Thymus (tissue), 11 donors: ENCODE measurements around the gene SH3PXD2B. TPM values are rescaled to one million over a fixed set of nuclear protein-coding genes. Genes with fewer than 3 reads are reported as not detected.

ENCODE experiments used
- DNase-seq, 9 donors: peaks; one replicate each; pipeline ENCODE4 v3.0.0-alpha.2; 2013; ENCODE audit warnings: low spot score in 9 of 9, low read depth in 6 of 9, missing footprints in 1 of 9
- H3K27ac ChIP-seq, 2 donors: one replicate each; pipeline ENCODE4 v1.5.1; 2013; ENCODE audit warnings: control low read depth in 1 of 2, low read depth in 1 of 2, low read length in 1 of 2, mild to moderate bottlenecking in 1 of 2, moderate library complexity in 1 of 2
- H3K27me3 ChIP-seq, 2 donors: one replicate each; pipeline ENCODE4 v1.5.1; 2013; ENCODE audit warnings: low read length in 1 of 2; ENCODE audit not compliant: control insufficient read depth in 2 of 2, insufficient read depth in 1 of 2
- H3K36me3 ChIP-seq, 2 donors: one replicate each; pipeline ENCODE4 v1.5.1; 2013; ENCODE audit warnings: low read length in 1 of 2, mild to moderate bottlenecking in 1 of 2, moderate library complexity in 1 of 2; ENCODE audit not compliant: control insufficient read depth in 2 of 2, insufficient read depth in 2 of 2
- H3K4me1 ChIP-seq, 2 donors: one replicate each; pipeline ENCODE4 v1.5.1; 2013; ENCODE audit warnings: low read length in 2 of 2; ENCODE audit not compliant: control insufficient read depth in 2 of 2, insufficient read depth in 2 of 2
- H3K4me3 ChIP-seq, 2 donors: one replicate each; pipeline ENCODE4 v1.5.1; 2013; ENCODE audit warnings: low read length in 2 of 2, control low read depth in 1 of 2, mild to moderate bottlenecking in 1 of 2
- H3K9me3 ChIP-seq, 2 donors: one replicate each; pipeline ENCODE4 v1.5.1; 2013; ENCODE audit warnings: low read length in 1 of 2, mild to moderate bottlenecking in 1 of 2; ENCODE audit not compliant: control insufficient read depth in 2 of 2, insufficient read depth in 1 of 2
- WGBS: extraction: QIAGEN DNeasy Blood & Tissue Kit; methylation state at CpG from one replicate; pipeline ENCODE4 v1.1.7; 2013; 5-methylcytosine and 5-hydroxymethylcytosine counted together
- polyA plus RNA-seq: library from polyadenylated mRNA; stranded (reverse); fragments of 200-250 nt; gene quantifications from one replicate; pipeline ENCODE4 v1.2.3, GENCODE V29; 2013
- total RNA-seq: library from RNA; stranded (reverse); fragments of 120-200 nt; gene quantifications from one replicate; pipeline ENCODE4 v1.2.4, GENCODE V29; 2013
- donor health status: healthy.

The SH3PXD2B gene
- total and polyA plus RNA-seq, 2 donors: 3.2 to 7.3 TPM

DNA sequence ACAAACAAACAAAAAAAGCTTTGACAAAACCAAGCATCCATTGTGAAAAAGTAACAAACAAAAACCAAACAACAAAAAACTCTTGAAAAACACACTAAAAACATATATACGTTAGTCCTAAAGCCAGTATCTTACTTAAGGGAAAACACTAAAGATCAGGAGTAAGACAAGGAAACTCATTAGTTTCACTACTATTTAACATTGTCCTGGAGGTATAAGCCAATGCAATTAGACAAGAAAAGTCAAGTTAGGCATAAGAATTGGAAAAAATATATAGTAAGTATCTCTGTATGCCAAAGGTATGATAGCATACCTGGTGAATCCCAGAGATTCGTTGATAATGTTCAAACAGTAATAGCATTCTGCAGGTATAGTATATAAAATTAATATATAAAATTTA, 148.9 kb downstream of the SH3PXD2B start:
- Histone ChIP-seq H3K4me1 (no peaks in the 10 kb centered on the region), H3K36me3 (no peaks in the 10 kb centered on the region), H3K27ac (no peak overlapping the region), H3K9me3 (peaks cover 0 to 5% of the 10 kb centered on the region in 2 donors), H3K27me3 (no peaks in the 10 kb centered on the region), H3K4me3 (no peak overlapping the region)
- DNase-seq: no peak
- WGBS: 98% methylated on average over 2 of the region's 2 CpGs

GRCh38 chr5:172303572-172304335, 150.6 kb downstream of the SH3PXD2B start:
- no peak overlapping the region for H3K4me3 ChIP-seq
- no peaks in the 10 kb centered on the region for H3K4me1 ChIP-seq
- no peak overlapping the region for H3K27ac ChIP-seq
- 92% methylated on average over 3 of the region's 3 CpGs for WGBS
- DNase-seq: no peak
- H3K36me3 ChIP-seq: no peaks in the 10 kb centered on the region
- no peaks in the 10 kb centered on the region for H3K27me3 ChIP-seq
- H3K9me3 ChIP-seq: peaks cover 0 to 5% of the 10 kb centered on the region in 2 donors

DNA sequence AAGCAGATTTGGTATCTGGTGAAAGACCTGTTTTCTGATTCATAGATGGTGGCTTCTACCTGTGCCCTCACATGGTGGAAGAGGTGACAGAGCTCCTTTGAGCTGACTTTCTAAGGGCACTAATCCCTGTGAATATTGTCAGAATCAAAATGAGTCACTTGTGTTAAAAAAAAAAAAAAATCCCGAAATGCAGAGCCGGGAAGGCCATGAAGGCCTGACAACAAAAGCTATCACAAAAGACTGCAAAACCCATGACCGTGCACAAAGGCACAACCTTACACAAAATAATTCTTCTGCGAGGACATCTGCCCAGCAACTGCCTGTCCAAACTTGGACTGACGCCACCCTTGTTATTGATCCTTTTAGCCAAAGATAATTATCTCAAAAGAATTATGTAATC, 151.2 kb downstream of the SH3PXD2B start:
- WGBS: 96% methylated on average over 5 of the region's 5 CpGs
- H3K36me3 ChIP-seq: no peaks in the 10 kb centered on the region
- no peak for DNase-seq
- no peak overlapping the region for H3K27ac ChIP-seq
- no peak overlapping the region for H3K4me3 ChIP-seq
- H3K9me3 ChIP-seq: peaks cover 0 to 5% of the 10 kb centered on the region in 2 donors
- no peaks in the 10 kb centered on the region for H3K27me3 ChIP-seq
- no peaks in the 10 kb centered on the region for H3K4me1 ChIP-seq

DNA sequence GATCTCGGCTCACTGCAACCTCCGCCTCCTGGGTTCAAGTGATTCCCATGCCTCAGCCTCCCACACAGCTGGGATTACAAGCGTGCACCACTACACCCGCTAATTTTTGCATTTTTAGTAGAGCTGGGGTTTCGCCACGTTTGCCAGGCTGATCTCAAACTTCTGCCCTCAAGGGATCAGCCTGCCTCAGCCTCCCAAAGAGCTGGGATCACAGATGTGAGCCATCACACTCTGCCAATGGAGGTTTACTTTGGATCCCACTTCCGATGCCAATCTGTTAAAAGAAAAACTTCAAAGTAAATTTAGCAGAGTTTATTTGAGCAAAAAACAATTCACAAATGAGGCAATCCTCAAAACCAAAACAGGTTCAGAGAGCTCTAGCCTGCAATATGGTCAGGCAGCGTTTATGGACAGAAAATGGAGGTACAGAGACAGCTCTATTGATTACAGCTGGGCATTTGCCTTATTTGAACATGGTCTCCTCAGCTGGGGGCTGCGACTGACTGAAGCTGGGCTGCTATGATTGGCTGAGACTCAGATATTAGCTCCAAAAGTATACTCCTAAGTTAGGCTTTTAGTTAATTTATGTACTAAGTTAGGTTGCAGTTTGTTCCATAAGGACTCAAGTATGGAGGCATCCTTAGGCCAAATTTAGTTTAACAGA, 152.1 kb downstream of the SH3PXD2B start:
- Histone ChIP-seq H3K27ac (no peak overlapping the region), H3K36me3 (no peaks in the 10 kb centered on the region), H3K4me1 (no peaks in the 10 kb centered on the region), H3K4me3 (no peak overlapping the region), H3K27me3 (no peaks in the 10 kb centered on the region), H3K9me3 (peaks cover 0 to 5% of the 10 kb centered on the region in 2 donors)
- 87% methylated on average over 9 of the region's 9 CpGs for WGBS
- DNase-seq: no peak

DNA sequence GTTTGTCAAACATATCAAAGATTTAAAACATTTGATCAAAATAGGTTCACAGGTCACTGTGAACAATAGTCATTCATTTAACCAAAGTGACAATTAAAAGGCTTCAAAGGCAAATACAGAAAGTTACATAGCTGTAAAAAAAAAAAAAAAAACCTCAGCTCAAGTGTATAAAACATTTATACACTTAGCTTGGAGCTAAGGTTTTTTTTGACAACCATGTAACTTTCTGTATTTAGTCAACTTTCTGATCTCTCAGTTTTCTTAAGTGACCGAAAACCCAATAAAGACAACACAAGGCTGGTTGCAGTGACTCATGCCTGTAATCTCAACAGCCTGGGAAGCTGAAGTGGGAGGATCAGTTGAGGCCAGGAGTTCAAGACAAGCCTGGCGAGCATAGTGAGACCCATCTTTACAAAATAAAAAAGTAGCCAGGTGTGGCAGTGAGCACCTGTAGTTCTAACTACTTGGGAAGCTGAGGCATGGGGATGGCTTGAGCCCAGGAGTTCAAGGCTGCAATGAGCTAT, 154.3 kb downstream of the SH3PXD2B start:
- Histone ChIP-seq H3K9me3 (peaks cover 0 to 4% of the 10 kb centered on the region in 2 donors), H3K27ac (no peak overlapping the region), H3K4me3 (no peak overlapping the region), H3K4me1 (no peaks in the 10 kb centered on the region), H3K27me3 (no peaks in the 10 kb centered on the region), H3K36me3 (no peaks in the 10 kb centered on the region)
- DNase-seq: no peak
- WGBS: 96% methylated on average over 2 of the region's 2 CpGs

DNA sequence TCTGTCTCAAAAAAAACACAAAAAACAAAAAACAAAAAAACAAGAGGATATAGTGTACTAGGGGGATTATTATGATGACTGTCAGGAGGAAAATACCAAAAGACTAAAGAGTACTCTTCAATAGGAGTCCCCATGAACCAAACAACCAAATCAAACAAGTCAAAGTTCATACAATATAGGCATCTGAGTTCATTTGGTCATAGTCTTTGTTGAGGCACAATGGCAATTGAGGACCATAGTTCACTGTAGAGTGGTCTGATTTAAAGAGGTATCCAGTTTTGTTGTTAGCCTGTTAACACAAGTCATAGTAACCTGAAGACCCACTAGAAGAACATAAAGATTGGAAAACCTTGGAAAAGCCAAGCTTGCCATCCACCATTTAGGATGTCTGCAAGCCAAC, 159.5 kb downstream of the SH3PXD2B start:
- H3K27ac ChIP-seq: no peak overlapping the region
- DNase-seq: no peak
- no peaks in the 10 kb centered on the region for H3K27me3 ChIP-seq
- H3K36me3 ChIP-seq: no peaks in the 10 kb centered on the region
- H3K4me3 ChIP-seq: no peak overlapping the region
- peaks cover 0 to 3% of the 10 kb centered on the region in 2 donors for H3K4me1 ChIP-seq
- H3K9me3 ChIP-seq: no peaks in the 10 kb centered on the region

DNA sequence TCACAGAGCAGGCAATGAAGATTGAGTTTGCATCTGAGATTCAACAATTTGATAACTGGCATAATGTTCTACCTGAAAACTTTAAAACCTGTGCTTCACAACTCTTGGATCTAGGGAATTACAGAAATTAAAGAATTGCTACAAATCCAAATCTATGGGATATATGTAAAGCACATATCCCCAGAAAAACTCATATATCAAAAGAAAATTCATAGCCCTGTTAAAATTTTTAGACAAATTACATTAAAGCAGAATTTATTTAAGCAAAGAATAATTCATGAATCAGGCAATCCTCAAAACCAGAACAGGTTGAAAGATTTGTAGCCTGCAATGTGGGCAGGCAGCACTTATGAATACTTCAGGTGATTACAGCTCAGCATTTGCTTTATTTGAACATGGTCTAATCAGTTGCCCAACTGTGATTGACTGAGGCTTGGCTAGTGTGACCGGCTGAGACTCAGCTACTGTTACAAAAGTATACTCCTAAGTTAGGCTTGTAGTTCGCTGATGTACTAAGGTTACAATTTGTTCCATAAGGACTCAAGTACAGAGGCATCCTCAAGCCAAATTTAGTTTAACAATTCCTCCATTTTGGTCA, 160.5 kb downstream of the SH3PXD2B start:
- H3K4me1 ChIP-seq: peaks cover 0 to 3% of the 10 kb centered on the region in 2 donors
- WGBS: 98% methylated on average over 2 of the region's 2 CpGs
- no peak overlapping the region for H3K4me3 ChIP-seq
- no peak overlapping the region for H3K27ac ChIP-seq
- H3K27me3 ChIP-seq: no peaks in the 10 kb centered on the region
- DNase-seq: no peak
- no peaks in the 10 kb centered on the region for H3K9me3 ChIP-seq
- H3K36me3 ChIP-seq: no peaks in the 10 kb centered on the region

- Histone ChIP-seq H3K27me3 (no peaks in the 10 kb centered on the region), H3K27ac (no peak overlapping the region), H3K9me3 (no peaks in the 10 kb centered on the region), H3K4me1 (peaks cover 0 to 3% of the 10 kb centered on the region in 2 donors), H3K4me3 (no peak overlapping the region), H3K36me3 (no peaks in the 10 kb centered on the region)
- peak in 8 of 9 donors; percentile 55 to 82 (median 61) for DNase-seq
- WGBS: 53% methylated on average over 5 of the region's 5 CpGs
These were observed 161.1 kb downstream of the SH3PXD2B start for GRCh38 chr5:172293054-172293744.
